GM23338 (cell line): ENCODE results near the gene GZMH.

Experiments
- CREB1 ChIP-seq: fragments of 250-450 bp; sonication (Bioruptor Pico); IDR thresholded peaks from 2 replicates; pipeline ENCODE4 v1.5.0; 2020; ENCODE audit warnings: low read depth, mild to moderate bottlenecking, moderate library complexity
- CTCF ChIP-seq, 2 experiments: fragments of 200-600 bp in 1 of 2; sonication (generic) in 1 of 2; conservative IDR thresholded peaks; 2 replicates each; pipeline versions ENCODE4 v1.5.1 to v1.6.1; 2016 to 2017; ENCODE audit warnings: antibody characterized with exemption in 2 of 2, low read depth in 2 of 2, mild to moderate bottlenecking in 2 of 2, moderate library complexity in 1 of 2
- EZH2 ChIP-seq: fragments of 200-600 bp; sonication (generic); IDR thresholded peaks from one replicate; pipeline ENCODE4 v1.8.0; 2017; ENCODE audit warnings: antibody characterized with exemption, mild to moderate bottlenecking, low read depth; ENCODE audit not compliant: unreplicated experiment
- POLR2AphosphoS5 ChIP-seq: IDR thresholded peaks from 2 replicates; pipeline ENCODE4 v1.6.1; 2016; ENCODE audit warnings: antibody characterized with exemption, low read depth
- REST ChIP-seq: IDR thresholded peaks from one replicate; pipeline ENCODE4 v1.6.1; 2018; ENCODE audit warnings: antibody characterized with exemption; ENCODE audit not compliant: unreplicated experiment
- ZNF114 ChIP-seq: fragments of 250-450 bp; sonication (Bioruptor Pico); IDR thresholded peaks from 2 replicates; pipeline ENCODE4 v1.5.0; 2020; ENCODE audit warnings: mild to moderate bottlenecking, moderate library complexity
- ZNF331 ChIP-seq: fragments of 250-450 bp; sonication (Bioruptor Pico); IDR thresholded peaks from 2 replicates; pipeline ENCODE4 v1.5.0; 2020; ENCODE audit warnings: low read depth, mild to moderate bottlenecking, moderate library complexity

- no peak for TF ChIP-seq CTCF (conservative IDR thresholded peaks at IDR 0.05; ENCODE audit: low read depth in 2 of 2)
- TF ChIP-seq EZH2, result no peak
- no peak for TF ChIP-seq POLR2AphosphoS5
- TF ChIP-seq REST, result no peak
- TF ChIP-seq CREB1, result no peak
- TF ChIP-seq ZNF331 (CRISPR knock-in tag), result no peak
- TF ChIP-seq ZNF114, result no peak
Measured at GRCh38 chr14:24639270-24639669, 29.8 kb upstream of the GZMH start.
